Measurements from ENCODE around the gene DHRSX.
"Not testable (repeated sequence)": the region's sequence is repeated elsewhere in the genome, so short reads cannot be mapped to it uniquely, and the experiment has no call there.

DHRSX gene

DNA sequence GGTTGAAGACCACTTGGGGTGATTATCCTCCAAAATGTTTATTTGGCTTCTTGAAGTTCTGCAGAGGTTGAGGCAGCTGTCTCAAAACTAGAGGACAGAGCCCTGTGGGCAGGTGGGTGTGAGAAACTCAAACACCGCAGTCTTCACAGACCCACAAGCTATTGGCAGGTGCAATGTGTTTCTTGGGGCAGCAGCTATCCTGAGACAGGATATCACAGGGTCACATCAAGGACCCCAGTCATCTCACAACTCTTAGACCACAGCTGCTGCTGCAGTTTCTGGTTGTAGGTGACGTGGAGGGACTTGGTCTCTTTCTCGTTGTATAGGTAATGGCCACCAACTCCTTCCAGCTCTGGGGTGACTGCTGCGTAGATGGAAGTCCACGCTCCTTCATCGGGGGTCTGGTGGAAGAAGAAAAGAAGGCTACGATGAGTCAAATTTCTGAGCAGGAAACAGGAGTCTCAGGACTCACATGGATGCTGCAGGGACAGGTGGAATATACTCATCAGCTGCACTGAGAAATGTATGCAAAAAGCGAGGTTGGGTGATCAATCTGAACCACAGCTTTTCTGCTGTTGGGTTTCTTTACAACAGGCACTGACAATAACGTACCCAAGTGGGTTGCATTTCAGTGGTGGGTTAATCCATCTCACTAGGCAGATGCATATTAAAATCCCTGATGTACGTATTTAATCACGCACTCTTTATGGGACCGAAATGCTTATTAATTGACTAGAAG lies 279.8 kb downstream of the DHRSX start:
- H3K9ac ChIP-seq (ENCODE audit: insufficient read length): no peak overlapping the region
- no peak overlapping the region for H3K4me3 ChIP-seq
- no peaks in the 10 kb centered on the region for H3K9me3 ChIP-seq (ENCODE audit: low read depth, low read length)
- DNase-seq (ENCODE audit: low read depth, low spot score): no peak
- no peak for TF ChIP-seq EZH2 (IDR thresholded peaks at IDR 0.05)
- TF ChIP-seq POLR2AphosphoS5 (IDR thresholded peaks at IDR 0.05; ENCODE audit: borderline replicate concordance, low read depth, low read length): no peak
- no peak for TF ChIP-seq FOXP2 (optimal IDR thresholded peaks at IDR 0.05; ENCODE audit: control extremely low read depth, extremely low read length, insufficient read depth)
- H3K27ac ChIP-seq: no peak overlapping the region
- peaks cover 2% of the 10 kb centered on the region; the same call in 1 of the 2 replicates for H3K36me3 ChIP-seq (ENCODE audit: insufficient read depth, low read length)

DNA sequence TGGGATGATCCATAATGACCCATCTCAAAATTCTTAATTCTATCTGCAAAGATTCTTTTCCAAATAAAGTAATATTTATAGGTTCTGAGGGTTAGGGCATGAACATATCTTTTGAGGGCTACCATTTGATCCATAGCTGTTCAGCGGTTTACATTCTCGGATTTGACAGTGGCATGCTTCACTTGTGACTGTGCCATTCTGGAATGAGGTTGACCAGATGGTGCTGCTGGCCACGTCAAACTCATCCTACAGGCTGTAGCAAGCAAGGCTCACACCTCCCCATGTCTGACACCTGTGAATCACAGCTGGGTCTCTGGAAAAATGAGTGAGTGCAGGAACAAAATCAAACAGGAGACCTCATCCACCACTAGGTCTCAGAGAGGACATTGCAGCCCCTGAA lies 280.5 kb downstream of the DHRSX start:
- no peak for TF ChIP-seq EZH2 (IDR thresholded peaks at IDR 0.05)
- TF ChIP-seq FOXP2 (optimal IDR thresholded peaks at IDR 0.05; ENCODE audit: control extremely low read depth, extremely low read length, insufficient read depth): no peak
- no peak overlapping the region for H3K4me3 ChIP-seq
- no peaks in the 10 kb centered on the region for H3K9me3 ChIP-seq (ENCODE audit: low read depth, low read length)
- H3K27ac ChIP-seq: no peak overlapping the region
- DNase-seq (ENCODE audit: low read depth, low spot score): no peak
- H3K9ac ChIP-seq (ENCODE audit: insufficient read length): no peak overlapping the region
- peaks cover 2% of the 10 kb centered on the region; the same call in 1 of the 2 replicates for H3K36me3 ChIP-seq (ENCODE audit: insufficient read depth, low read length)

DNA sequence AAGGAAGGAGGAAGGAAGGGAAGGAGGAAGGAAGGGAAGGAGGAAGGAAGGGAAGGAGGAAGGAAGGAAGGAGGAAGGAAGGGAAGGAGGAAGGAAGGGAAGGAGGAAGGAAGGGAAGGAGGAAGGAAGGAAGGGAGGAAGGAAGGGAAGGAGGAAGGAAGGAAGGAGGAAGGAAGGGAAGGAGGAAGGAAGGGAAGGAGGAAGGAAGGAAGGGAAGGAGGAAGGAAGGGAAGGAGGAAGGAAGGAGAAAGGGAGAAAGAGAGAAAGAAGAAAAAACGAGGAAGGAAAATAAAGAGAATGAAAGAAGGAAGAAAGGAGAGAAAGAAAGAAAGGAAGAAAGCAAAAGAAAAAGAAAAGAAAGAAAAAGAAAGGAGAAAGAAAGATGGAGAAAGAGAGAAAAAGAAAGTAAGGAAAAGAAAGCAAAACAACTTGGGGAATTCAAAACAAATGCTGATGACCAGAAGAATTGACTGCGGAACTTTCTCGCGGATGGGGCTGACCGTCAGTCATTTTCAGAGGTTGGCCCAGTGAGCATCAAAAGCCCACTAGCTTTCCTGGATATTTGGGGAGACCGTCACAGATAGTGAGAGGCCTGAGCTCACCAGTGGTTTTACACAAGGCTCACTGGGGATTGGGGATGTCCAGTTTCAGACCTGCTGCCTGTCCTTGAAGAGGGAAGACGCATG lies 286.5 kb downstream of the DHRSX start:
- not testable (repeated sequence) for H3K36me3 ChIP-seq (ENCODE audit: insufficient read depth, low read length); H3K4me3 ChIP-seq; H3K9ac ChIP-seq (ENCODE audit: insufficient read length); H3K27ac ChIP-seq; DNase-seq (ENCODE audit: low read depth, low spot score); H3K9me3 ChIP-seq (ENCODE audit: low read depth, low read length)

DNA sequence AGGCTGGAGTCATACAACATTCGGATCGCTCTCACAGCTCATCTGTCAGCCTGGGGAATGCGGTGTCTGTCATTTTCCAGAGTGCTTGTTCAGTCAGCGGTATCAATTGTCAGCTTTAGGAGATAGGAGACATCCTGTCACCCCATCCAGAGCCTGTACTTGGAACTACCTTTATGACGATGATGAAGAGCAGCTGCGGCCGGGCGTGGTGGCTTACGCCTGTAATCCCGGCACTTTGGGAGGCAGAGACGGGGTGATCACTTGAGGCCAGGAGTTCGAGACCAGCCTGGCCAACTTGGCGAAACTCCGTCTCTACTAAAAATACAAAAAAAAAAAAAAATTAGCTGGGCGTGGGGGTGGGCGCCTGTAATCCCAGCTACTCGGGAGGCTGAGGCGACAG lies 289.1 kb downstream of the DHRSX start:
- not testable (repeated sequence) for H3K9ac ChIP-seq (ENCODE audit: insufficient read length); H3K9me3 ChIP-seq (ENCODE audit: low read depth, low read length); H3K4me3 ChIP-seq; H3K27ac ChIP-seq; DNase-seq (ENCODE audit: low read depth, low spot score); H3K36me3 ChIP-seq (ENCODE audit: insufficient read depth, low read length)

GRCh38 chrX:2193273-2193592 lies 307.5 kb downstream of the DHRSX start:
- no peak overlapping the region for H3K4me3 ChIP-seq
- no peak for DNase-seq (ENCODE audit: low read depth, low spot score)
- H3K9ac ChIP-seq (ENCODE audit: insufficient read length): no peak overlapping the region
- H3K36me3 ChIP-seq (ENCODE audit: insufficient read depth, low read length): no peaks in the 10 kb centered on the region
- no peak overlapping the region for H3K27ac ChIP-seq
- TF ChIP-seq FOXP2 (optimal IDR thresholded peaks at IDR 0.05; ENCODE audit: control extremely low read depth, extremely low read length, insufficient read depth) (no peak), EZH2 (IDR thresholded peaks at IDR 0.05) (no peak), POLR2AphosphoS5 (IDR thresholded peaks at IDR 0.05; ENCODE audit: borderline replicate concordance, low read depth, low read length) (no peak)
- no peaks in the 10 kb centered on the region for H3K9me3 ChIP-seq (ENCODE audit: low read depth, low read length)

- DNase-seq (ENCODE audit: low read depth, low spot score): no peak
- Histone ChIP-seq H3K27ac (no peak overlapping the region), H3K9ac (ENCODE audit: insufficient read length) (no peak overlapping the region), H3K4me3 (no peak overlapping the region), H3K9me3 (ENCODE audit: low read depth, low read length) (no peaks in the 10 kb centered on the region), H3K36me3 (ENCODE audit: insufficient read depth, low read length) (no peaks in the 10 kb centered on the region)
- TF ChIP-seq POLR2AphosphoS5 (IDR thresholded peaks at IDR 0.05; ENCODE audit: borderline replicate concordance, low read depth, low read length): no peak
- TF ChIP-seq FOXP2 (optimal IDR thresholded peaks at IDR 0.05; ENCODE audit: control extremely low read depth, extremely low read length, insufficient read depth): no peak
- TF ChIP-seq EZH2 (IDR thresholded peaks at IDR 0.05): no peak
Measured at GRCh38 chrX:2192584-2193272, 308.0 kb downstream of the DHRSX start.

- H3K9me3 ChIP-seq (ENCODE audit: low read depth, low read length): no peaks in the 10 kb centered on the region
- H3K4me3 ChIP-seq: no peak overlapping the region
- TF ChIP-seq POLR2AphosphoS5 (IDR thresholded peaks at IDR 0.05; ENCODE audit: borderline replicate concordance, low read depth, low read length): no peak
- TF ChIP-seq EZH2 (IDR thresholded peaks at IDR 0.05): no peak
- no peak for TF ChIP-seq FOXP2 (optimal IDR thresholded peaks at IDR 0.05; ENCODE audit: control extremely low read depth, extremely low read length, insufficient read depth)
- no peak overlapping the region for H3K9ac ChIP-seq (ENCODE audit: insufficient read length)
- H3K27ac ChIP-seq: no peak overlapping the region
- DNase-seq (ENCODE audit: low read depth, low spot score): no peak
- no peaks in the 10 kb centered on the region for H3K36me3 ChIP-seq (ENCODE audit: insufficient read depth, low read length)
Measured at GRCh38 chrX:2188840-2189239, 311.9 kb downstream of the DHRSX start.

GRCh38 chrX:2188330-2188792 lies 312.4 kb downstream of the DHRSX start:
- no peaks in the 10 kb centered on the region for H3K36me3 ChIP-seq (ENCODE audit: insufficient read depth, low read length)
- no peak overlapping the region for H3K27ac ChIP-seq
- TF ChIP-seq EZH2 (IDR thresholded peaks at IDR 0.05): no peak
- TF ChIP-seq FOXP2 (optimal IDR thresholded peaks at IDR 0.05; ENCODE audit: control extremely low read depth, extremely low read length, insufficient read depth): no peak
- TF ChIP-seq POLR2AphosphoS5 (IDR thresholded peaks at IDR 0.05; ENCODE audit: borderline replicate concordance, low read depth, low read length): no peak
- no peaks in the 10 kb centered on the region for H3K9me3 ChIP-seq (ENCODE audit: low read depth, low read length)
- DNase-seq (ENCODE audit: low read depth, low spot score): no peak
- H3K9ac ChIP-seq (ENCODE audit: insufficient read length): no peak overlapping the region
- H3K4me3 ChIP-seq: no peak overlapping the region

Measured in SK-N-MC (cell line).